ENCODE data around the gene UQCRH. TPM values are rescaled to one million over a fixed set of nuclear protein-coding genes. Genes with fewer than 3 reads are reported as not detected.

Gene UQCRH
- total RNA-seq, 1 experiment from 2014 or later: 508 TPM

Other genes starting within 250 kb of the UQCRH start
- gene PIK3R3, start 171.1 kb upstream of the UQCRH start, total RNA-seq (2021): 11.4 and 12.4 TPM in 2 replicates
- not detected in 2 replicates for gene TSPAN1, start 128.6 kb upstream of the UQCRH start, total RNA-seq (2021)
- gene P3R3URF, start 127.2 kb upstream of the UQCRH start, total RNA-seq (2021): not detected in 2 replicates
- gene POMGNT1, start 105.3 kb upstream of the UQCRH start, total RNA-seq (2021): 60.0 and 62.6 TPM in 2 replicates
- gene LURAP1, start 100.4 kb upstream of the UQCRH start, total RNA-seq (2021): 3.0 TPM in 2 replicates
- 43.4 and 46.8 TPM in 2 replicates for gene RAD54L, start 55.9 kb upstream of the UQCRH start, total RNA-seq (2021)
- 59.4 and 62.6 TPM in 2 replicates for gene LRRC41, start 82 bp upstream of the UQCRH start, total RNA-seq (2021)
- 17.5 and 20.4 TPM in 2 replicates for gene NSUN4, start 37.1 kb downstream of the UQCRH start, total RNA-seq (2021)
- 18.9 and 23.4 TPM in 2 replicates for gene FAAH, start 90.6 kb downstream of the UQCRH start, total RNA-seq (2021)
- gene DMBX1, start 186.1 kb downstream of the UQCRH start, total RNA-seq (2021): 2.3 and 2.5 TPM in 2 replicates
- gene KNCN, start 247.9 kb downstream of the UQCRH start, total RNA-seq (2021): not detected in 2 replicates